ENCODE results near the gene DNASE2.

GRCh38 chr19:12834976-12835757 lies 46.1 kb downstream of the DNASE2 start:
- TF ChIP-seq CTCF (IDR thresholded peaks at IDR 0.05; ENCODE audit: insufficient read depth, low read length, poor library complexity, severe bottlenecking) = no peak
- TF ChIP-seq EZH2phosphoT487 (conservative IDR thresholded peaks at IDR 0.05; ENCODE audit: low read length) = no peak
